BE2C (cell line): ENCODE measurements around the gene CYBB.

ENCODE experiments used
- DNase-seq: peaks from one replicate; pipeline ENCODE4 v3.0.0-alpha.2; 2020
- H3K27me3 ChIP-seq: fragments of 250-450 bp; sonication (Bioruptor Pico); 2 replicates; pipeline ENCODE4 v1.5.1; 2020; ENCODE audit warnings: mild to moderate bottlenecking
- H3K36me3 ChIP-seq: fragments of 250-450 bp; sonication (Bioruptor Pico); 2 replicates; pipeline ENCODE4 v1.5.1; 2020; ENCODE audit warnings: mild to moderate bottlenecking
- H3K4me1 ChIP-seq: fragments of 250-450 bp; sonication (Bioruptor Pico); 2 replicates; pipeline ENCODE4 v1.5.1; 2020
- H3K4me3 ChIP-seq: 2 replicates; pipeline ENCODE4 v1.5.1; 2011; ENCODE audit warnings: low read depth, low read length
- H3K9me3 ChIP-seq: fragments of 250-450 bp; sonication (Bioruptor Pico); 2 replicates; pipeline ENCODE4 v1.5.1; 2020
- CTCF ChIP-seq: IDR thresholded peaks from 2 replicates; pipeline ENCODE4 v1.5.1; 2012; ENCODE audit warnings: mild to moderate bottlenecking, low read depth, low read length

The CYBB gene

GRCh38 chrX:37846558-37846933, 66.7 kb downstream of the CYBB start:
- Histone ChIP-seq H3K4me3 (peak overlapping the region; percentile 58), H3K27me3 (no peaks in the 10 kb centered on the region), H3K4me1 (no peaks in the 10 kb centered on the region), H3K36me3 (no peaks in the 10 kb centered on the region), H3K9me3 (no peaks in the 10 kb centered on the region)
- no peak for TF ChIP-seq CTCF
- no peak for DNase-seq

- TF ChIP-seq CTCF: no peak
- no peaks in the 10 kb centered on the region for H3K27me3 ChIP-seq
- H3K36me3 ChIP-seq: no peaks in the 10 kb centered on the region
- peak within 1 kb of the TSS; percentile 58 for H3K4me3 ChIP-seq
- H3K9me3 ChIP-seq: no peaks in the 10 kb centered on the region
- DNase-seq: peak; percentile 84
- H3K4me1 ChIP-seq: no peaks in the 10 kb centered on the region
These were observed 67.3 kb downstream of the CYBB start, which contains the start of gene DYNLT3 for GRCh38 chrX:37846934-37847732. Gene DYNLT3 (minus strand): TSS chrX:37847571. CDS start chrX:37847510, 61 bp downstream.

- Histone ChIP-seq H3K27me3 (no peaks in the 10 kb centered on the region), H3K4me3 (peak overlapping the region; percentile 58), H3K9me3 (no peaks in the 10 kb centered on the region), H3K36me3 (no peaks in the 10 kb centered on the region), H3K4me1 (no peaks in the 10 kb centered on the region)
- DNase-seq: no peak
- no peak for TF ChIP-seq CTCF
These were observed 67.9 kb downstream of the CYBB start for GRCh38 chrX:37847733-37848197.

- no peak for DNase-seq
- Histone ChIP-seq H3K36me3 (no peaks in the 10 kb centered on the region), H3K27me3 (no peaks in the 10 kb centered on the region), H3K4me1 (no peaks in the 10 kb centered on the region), H3K4me3 (no peak overlapping the region), H3K9me3 (no peaks in the 10 kb centered on the region)
- TF ChIP-seq CTCF: no peak
These were observed 74.3 kb downstream of the CYBB start for GRCh38 chrX:37854148-37854547.

GRCh38 chrX:37854748-37855147, 74.9 kb downstream of the CYBB start:
- no peaks in the 10 kb centered on the region for H3K4me1 ChIP-seq
- no peaks in the 10 kb centered on the region for H3K27me3 ChIP-seq
- TF ChIP-seq CTCF: no peak
- no peak overlapping the region for H3K4me3 ChIP-seq
- no peak for DNase-seq
- H3K9me3 ChIP-seq: no peaks in the 10 kb centered on the region
- no peaks in the 10 kb centered on the region for H3K36me3 ChIP-seq

- Histone ChIP-seq H3K36me3 (no peaks in the 10 kb centered on the region), H3K4me3 (no peak overlapping the region), H3K9me3 (no peaks in the 10 kb centered on the region), H3K27me3 (no peaks in the 10 kb centered on the region), H3K4me1 (no peaks in the 10 kb centered on the region)
- TF ChIP-seq CTCF: no peak
- no peak for DNase-seq
These were observed 80.9 kb downstream of the CYBB start for GRCh38 chrX:37860721-37861120.
